ENCODE results near the gene TARS1.

The TARS1 gene

GRCh38 chr5:33440482-33441240 lies at the start of gene TARS1:
TARS1 (plus strand) TSS chr5:33440965; CDS start chr5:33441087, 122 bp downstream.
- peak; percentile 86 to 89 for DNase-seq (ENCODE audit: low read depth in 2 of 2)

DNA sequence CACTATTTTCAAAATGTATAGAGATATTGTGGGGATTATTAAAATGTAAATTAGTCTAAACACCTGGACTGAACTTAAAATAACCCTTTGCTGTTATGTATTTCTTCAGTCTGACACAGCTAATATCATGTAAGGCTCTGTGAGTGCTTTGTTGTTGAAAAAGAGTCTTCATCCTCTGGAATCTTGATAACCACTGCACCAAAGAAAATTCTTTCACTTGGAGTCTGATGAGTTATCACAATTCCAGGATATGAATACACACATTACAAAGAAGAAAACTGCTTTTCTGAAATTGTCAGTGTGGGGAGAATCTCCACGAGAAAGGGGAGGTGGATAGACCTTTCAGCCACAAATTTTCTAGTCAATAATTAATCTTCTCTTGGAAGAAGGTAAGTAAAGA lies 42.3 kb upstream of the TARS1 start:
- no peak for DNase-seq (ENCODE audit: low read depth in 2 of 2)

GRCh38 chr5:33400675-33401074 lies 40.1 kb upstream of the TARS1 start:
- DNase-seq (ENCODE audit: low read depth in 2 of 2), result no peak

- DNase-seq (ENCODE audit: low read depth in 2 of 2), result no peak
Observed at GRCh38 chr5:33401482-33402390, 39.0 kb upstream of the TARS1 start.

- DNase-seq (ENCODE audit: low read depth in 2 of 2), result no peak
Observed at GRCh38 chr5:33403187-33403586, 37.6 kb upstream of the TARS1 start.

GRCh38 chr5:33408816-33409215 lies 31.9 kb upstream of the TARS1 start:
- no peak for DNase-seq (ENCODE audit: low read depth in 2 of 2)

- DNase-seq (ENCODE audit: low read depth in 2 of 2), result no peak
Observed at GRCh38 chr5:33409435-33410170, 31.2 kb upstream of the TARS1 start.

- no peak for DNase-seq (ENCODE audit: low read depth in 2 of 2)
Observed at GRCh38 chr5:33410221-33410620, 30.5 kb upstream of the TARS1 start.

DNA sequence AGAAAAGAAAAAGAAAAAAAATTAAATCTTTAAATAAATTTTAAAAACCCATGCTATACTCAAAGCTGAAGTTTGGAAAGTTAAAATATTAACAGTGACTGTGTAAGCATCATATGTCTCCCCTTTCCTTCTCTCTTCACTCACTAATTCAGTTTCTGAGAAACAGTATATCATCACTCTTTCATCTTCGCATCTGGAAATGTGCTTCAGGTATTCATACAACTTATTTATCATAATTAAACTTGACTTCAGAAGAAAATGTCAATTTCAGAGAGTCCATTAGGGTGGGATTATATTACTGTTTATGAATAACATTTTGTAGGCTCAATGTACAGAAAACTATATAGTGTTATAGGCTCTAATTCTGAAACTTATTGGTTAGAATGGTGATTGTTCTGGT lies 29.3 kb upstream of the TARS1 start:
- no peak for DNase-seq (ENCODE audit: low read depth in 2 of 2)

DNA sequence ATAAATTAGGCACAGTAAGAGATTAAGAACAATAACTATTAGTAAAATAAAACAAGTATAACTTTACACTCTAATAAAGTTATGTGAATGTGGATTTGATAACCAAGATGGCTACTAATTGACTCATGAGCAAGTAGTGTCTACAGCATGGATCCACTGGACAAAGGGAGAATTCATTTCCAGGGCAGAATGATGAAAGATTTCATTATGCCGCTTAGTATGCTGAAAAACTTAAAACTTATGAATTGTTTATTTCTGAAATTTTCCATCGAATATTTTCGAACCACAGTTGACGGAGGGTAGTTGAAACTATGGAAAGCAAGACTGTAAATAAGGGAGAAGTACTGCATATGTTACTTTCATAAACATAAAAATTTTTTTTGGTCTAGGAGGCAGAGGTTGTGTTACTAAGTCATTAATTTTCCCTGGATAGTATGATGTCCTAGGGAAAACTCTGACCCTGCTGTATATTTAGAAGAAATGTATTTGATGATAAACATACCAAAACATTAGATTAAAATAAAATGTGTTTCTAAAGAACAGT lies 24.9 kb upstream of the TARS1 start:
- no peak for DNase-seq (ENCODE audit: low read depth in 2 of 2)

DNA sequence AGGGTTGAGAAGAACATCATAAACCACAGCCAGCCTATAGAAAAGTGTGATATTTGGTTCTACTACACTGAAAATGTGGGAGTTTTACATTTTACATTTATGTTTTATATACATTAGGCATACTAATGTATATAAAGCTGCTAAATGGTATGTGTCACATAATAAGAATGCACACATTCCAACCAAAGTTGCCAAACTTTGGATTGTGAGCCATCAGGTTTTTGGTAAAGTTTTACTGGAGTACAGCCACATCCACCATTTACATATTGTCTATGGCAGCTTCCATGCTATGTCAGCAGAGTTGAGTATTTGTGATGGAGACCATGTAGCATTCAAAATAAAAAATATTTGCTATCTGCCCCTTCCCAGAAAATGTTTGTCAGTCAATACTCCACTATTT lies 23.1 kb upstream of the TARS1 start:
- no peak for DNase-seq (ENCODE audit: low read depth in 2 of 2)

DNA sequence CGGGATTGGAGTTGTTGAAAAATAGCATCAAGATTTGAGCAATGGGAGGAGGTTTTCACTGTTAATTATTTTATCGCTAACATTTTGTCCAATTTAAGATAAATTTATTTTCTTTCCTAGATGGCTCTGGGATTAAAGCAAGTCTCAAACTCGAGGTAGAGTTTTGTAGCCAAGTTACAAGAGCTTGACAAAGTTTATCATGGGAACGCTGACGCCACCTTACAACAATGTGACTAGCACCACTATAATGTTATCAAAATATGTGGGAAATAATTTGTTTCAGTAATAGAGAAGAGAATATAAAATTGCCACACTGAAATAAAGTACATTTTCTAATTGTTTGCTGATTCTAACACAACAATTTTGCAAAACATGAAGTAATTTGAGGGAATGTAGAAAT lies 19.8 kb upstream of the TARS1 start:
- DNase-seq (ENCODE audit: low read depth in 2 of 2), result no peak

DNA sequence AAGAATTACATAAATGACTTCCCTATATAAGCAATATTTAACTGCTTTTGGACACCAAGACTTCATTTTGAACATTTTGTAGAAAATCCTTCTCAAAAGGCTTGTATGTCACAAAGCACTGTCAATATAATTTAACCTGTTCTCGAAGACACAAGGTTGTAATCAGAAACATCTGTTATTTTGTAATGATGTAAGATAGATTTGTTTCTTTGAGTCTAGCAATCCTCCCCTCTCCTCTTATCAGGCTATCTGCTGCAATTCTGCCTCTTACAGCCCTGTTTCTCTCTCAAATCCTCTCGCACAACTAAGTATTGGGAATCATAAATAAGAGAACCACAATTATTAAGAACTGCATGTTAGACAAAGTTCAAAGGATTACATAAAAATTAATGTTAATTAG lies 18.6 kb upstream of the TARS1 start:
- DNase-seq (ENCODE audit: low read depth in 2 of 2), result no peak

GRCh38 chr5:33423018-33423630 lies 17.6 kb upstream of the TARS1 start:
- DNase-seq (ENCODE audit: low read depth in 2 of 2), result no peak

DNA sequence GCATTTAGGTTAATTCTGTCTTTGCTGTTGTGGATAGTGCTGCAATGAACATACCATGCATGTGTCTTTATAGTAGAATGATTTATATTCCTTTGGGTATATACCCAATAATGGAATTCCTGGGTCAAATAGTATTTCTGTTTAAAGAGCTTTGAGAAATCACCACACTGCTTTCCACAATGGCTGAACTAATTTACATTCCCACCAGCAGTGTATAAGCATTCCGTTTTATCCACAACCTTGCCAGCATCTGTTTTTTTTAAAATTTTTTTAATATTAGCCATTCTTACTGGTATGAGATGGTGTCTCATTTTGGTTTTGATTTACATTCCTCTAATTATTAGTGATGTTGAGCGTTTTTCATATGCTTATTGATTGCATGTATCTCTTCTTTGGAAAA lies 15.5 kb upstream of the TARS1 start:
- no peak for DNase-seq (ENCODE audit: low read depth in 2 of 2)

GRCh38 chr5:33430983-33431382 lies 9.8 kb upstream of the TARS1 start:
- no peak for DNase-seq (ENCODE audit: low read depth in 2 of 2)

- no peak for DNase-seq (ENCODE audit: low read depth in 2 of 2)
Observed at GRCh38 chr5:33432656-33433055, 8.1 kb upstream of the TARS1 start.

DNA sequence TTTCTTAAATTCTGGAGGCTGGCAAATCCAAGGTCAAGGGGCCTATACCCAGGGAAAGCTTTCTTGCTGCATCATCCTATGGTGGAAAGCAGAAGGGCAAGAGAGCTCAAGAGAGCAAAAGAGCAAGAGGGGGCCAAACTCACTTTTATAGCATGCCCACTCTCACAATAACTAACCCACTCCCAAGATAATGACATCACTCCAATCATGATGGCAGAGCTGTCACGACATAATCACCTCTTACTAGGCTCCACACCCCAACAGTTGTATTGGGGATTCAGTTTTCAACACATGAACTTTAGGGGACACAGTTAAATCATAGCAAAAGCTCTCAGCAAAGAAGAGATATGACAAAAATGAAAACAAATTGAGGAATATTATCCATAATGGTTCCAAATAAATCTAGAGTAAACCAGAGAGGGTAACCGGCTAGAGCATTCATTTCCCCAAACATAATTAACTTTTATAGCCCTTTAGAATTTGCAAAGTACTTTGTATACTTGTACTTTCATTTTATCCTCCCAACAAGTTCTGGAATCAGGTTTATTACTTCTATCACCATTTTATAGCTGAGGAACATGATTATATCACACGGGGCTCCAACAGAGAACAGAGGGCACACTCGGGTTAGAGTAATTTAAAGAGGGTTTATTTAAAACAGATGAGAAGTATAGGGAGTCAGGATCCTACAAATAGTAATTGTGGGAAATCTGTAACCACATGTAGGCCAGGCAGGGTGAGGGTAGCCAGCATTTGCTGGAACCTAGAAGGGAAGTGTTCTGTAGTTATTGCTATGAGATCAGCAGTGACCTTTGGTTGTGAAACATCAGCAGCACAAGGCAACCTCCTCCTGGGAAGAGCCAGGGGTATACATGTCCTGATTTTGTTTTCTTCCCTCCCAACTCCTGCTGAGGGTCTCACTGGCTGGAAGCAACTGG lies 7.2 kb upstream of the TARS1 start:
- no peak for DNase-seq (ENCODE audit: low read depth in 2 of 2)

DNA sequence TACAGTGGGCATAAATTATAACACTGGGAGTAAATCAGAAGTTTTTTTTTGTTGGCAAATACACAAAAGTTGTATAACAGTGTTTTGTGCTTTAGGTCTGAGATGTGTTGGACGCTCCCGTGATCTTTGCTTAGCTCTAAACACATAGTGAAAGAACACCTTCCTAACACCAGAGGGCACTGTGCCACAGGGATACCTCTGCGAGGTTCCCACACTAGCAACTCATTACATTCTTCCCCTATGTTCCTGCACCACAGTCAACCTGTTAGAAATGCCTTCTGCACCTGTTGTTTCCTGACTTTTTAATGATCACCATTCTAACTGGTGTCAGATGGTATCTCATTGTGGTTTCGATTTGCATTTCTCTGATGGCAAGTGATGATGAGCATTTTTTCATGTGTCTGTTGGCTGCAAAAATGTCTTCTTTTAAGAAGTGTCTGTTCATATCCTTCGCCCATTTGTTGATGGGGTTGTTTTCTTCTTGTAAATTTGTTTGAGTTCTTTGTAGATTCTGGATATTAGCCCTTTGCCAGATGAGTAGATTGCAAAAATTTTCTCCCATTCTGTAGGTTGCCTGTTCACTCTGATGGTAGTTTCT lies 4.8 kb upstream of the TARS1 start:
- DNase-seq (ENCODE audit: low read depth in 2 of 2), result peak; percentile 36 to 66

DNA sequence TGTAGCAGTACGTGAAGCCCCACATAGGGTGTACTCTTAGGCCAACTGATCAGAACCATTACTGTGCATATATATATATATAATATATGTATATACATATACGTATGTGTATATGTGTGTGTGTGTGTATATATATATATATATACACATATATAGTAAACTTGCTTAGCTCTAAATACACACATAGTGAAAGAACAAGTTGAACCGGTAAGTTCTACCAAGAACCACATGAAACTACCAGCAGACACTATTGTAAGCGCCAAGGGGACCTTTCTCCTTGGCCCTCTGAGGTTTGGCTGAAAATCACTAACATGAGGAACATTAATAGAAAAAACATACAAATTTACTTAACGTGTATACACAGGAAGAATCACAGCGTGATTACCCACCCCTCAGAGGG lies 1.8 kb upstream of the TARS1 start:
- DNase-seq (ENCODE audit: low read depth in 2 of 2), result no peak
